CD4-positive, alpha-beta T cell (primary cell): ENCODE data around the gene NFKBIA. TPM values are rescaled to one million over a fixed set of nuclear protein-coding genes. Genes with fewer than 3 reads are reported as not detected.

Source experiments
- ATAC-seq: fragments of 200-7000 bp; cut with Tn5 transposase; one replicate; pipeline ENCODE4 v1.10.0; 2022; ENCODE audit warnings: mild to moderate bottlenecking; ENCODE audit not compliant: poor library complexity
- CTCF ChIA-PET: fragments of 350-600 bp; sonication (Branson Sonifier 250); formaldehyde crosslinking; loops from one replicate; lab custom pipeline; 2021; ENCODE audit warnings: antibody characterized with exemption, inconsistent platforms; lab: Charles Lee
- POLR2A ChIA-PET: fragments of 350-600 bp; sonication (Branson Sonifier 250); formaldehyde crosslinking; loops from one replicate; lab custom pipeline; 2021; ENCODE audit warnings: antibody characterized with exemption, inconsistent platforms; lab: Charles Lee
- DNase-seq, 14 experiments: peaks; one replicate each; pipeline ENCODE4 v3.0.0-alpha.2; 2013 to 2020; ENCODE audit warnings: mixed read lengths in 2 of 14
- H3K27ac ChIP-seq, 2 donors: one replicate each; pipeline versions ENCODE4 v1.5.1 to v1.7.0; 2013; ENCODE audit warnings: low read length in 2 of 2, low read depth in 1 of 2, mild to moderate bottlenecking in 1 of 2
- H3K27me3 ChIP-seq, 2 experiments: 1 replicate in 1 of 2; 2 replicates in 1 of 2; pipeline versions ENCODE4 v1.6.1 to v1.7.0; 2013; ENCODE audit warnings: low read length in 2 of 2, control low read depth in 1 of 2, mild to moderate bottlenecking in 1 of 2, moderate library complexity in 1 of 2; ENCODE audit not compliant: insufficient read depth in 2 of 2, control insufficient read depth in 1 of 2
- H3K36me3 ChIP-seq: one replicate; pipeline ENCODE4 v1.6.1; 2013; ENCODE audit warnings: low read length, control low read depth; ENCODE audit not compliant: insufficient read depth
- H3K4me1 ChIP-seq: one replicate; pipeline ENCODE4 v1.6.1; 2013; ENCODE audit warnings: low read length, control low read depth; ENCODE audit not compliant: insufficient read depth
- H3K4me3 ChIP-seq: one replicate; pipeline ENCODE4 v1.5.1; 2013; ENCODE audit warnings: mild to moderate bottlenecking, low read length, moderate library complexity
- H3K9me3 ChIP-seq, 2 experiments: 1 replicate in 1 of 2; 2 replicates in 1 of 2; pipeline versions ENCODE4 v1.6.1 to v1.7.0; 2013; ENCODE audit warnings: low read length in 2 of 2, mild to moderate bottlenecking in 2 of 2, control low read depth in 1 of 2, moderate library complexity in 1 of 2; ENCODE audit not compliant: control insufficient read depth in 1 of 2, insufficient read depth in 1 of 2
- H3K27ac Mint-ChIP-seq: one replicate; pipeline ENCODE4 v1.8.0; 2020; ENCODE audit warnings: mixed read lengths
- H3K27me3 Mint-ChIP-seq: one replicate; pipeline ENCODE4 v1.8.0; 2021; ENCODE audit warnings: mixed read lengths
- H3K36me3 Mint-ChIP-seq: one replicate; pipeline ENCODE4 v1.8.0; 2021; ENCODE audit warnings: low read depth, mixed read lengths
- H3K4me1 Mint-ChIP-seq: one replicate; pipeline ENCODE4 v1.8.0; 2021; ENCODE audit warnings: low read depth, mixed read lengths
- H3K4me3 Mint-ChIP-seq: one replicate; pipeline ENCODE4 v1.8.0; 2020; ENCODE audit warnings: mild to moderate bottlenecking, mixed read lengths
- H3K9me3 Mint-ChIP-seq: one replicate; pipeline ENCODE4 v1.8.0; 2020; ENCODE audit warnings: mixed read lengths
- intact Hi-C, 2 experiments: fragments of 100-400 bp; cut with DNase I in 1 of 2; cut with micrococcal nuclease in 1 of 2; formaldehyde crosslinking; loops; one replicate each; pipeline versions ENCODE4 v1.15.1 to v1.9.0; 2023 to 2025; cut with DNase I, micrococcal nuclease
- total RNA-seq, 174 experiments: library from RNA in 2 of 174; stranded (reverse) in 2 of 174; gene quantifications; one replicate each; pipeline ENCODE4 v1.2.3 and lab custom pipeline; 2021 to 2026
- TF ChIP-seq, protein P1 (sequence below): fragments of 200-600 bp; IDR thresholded peaks from one replicate; pipeline ENCODE4 v1.8.0; 2022; ENCODE audit warnings: antibody characterized with exemption, mild to moderate bottlenecking

NFKBIA gene
- total RNA-seq, 2 experiments from 2014 or later: 977 to 1,030 TPM

DNA sequence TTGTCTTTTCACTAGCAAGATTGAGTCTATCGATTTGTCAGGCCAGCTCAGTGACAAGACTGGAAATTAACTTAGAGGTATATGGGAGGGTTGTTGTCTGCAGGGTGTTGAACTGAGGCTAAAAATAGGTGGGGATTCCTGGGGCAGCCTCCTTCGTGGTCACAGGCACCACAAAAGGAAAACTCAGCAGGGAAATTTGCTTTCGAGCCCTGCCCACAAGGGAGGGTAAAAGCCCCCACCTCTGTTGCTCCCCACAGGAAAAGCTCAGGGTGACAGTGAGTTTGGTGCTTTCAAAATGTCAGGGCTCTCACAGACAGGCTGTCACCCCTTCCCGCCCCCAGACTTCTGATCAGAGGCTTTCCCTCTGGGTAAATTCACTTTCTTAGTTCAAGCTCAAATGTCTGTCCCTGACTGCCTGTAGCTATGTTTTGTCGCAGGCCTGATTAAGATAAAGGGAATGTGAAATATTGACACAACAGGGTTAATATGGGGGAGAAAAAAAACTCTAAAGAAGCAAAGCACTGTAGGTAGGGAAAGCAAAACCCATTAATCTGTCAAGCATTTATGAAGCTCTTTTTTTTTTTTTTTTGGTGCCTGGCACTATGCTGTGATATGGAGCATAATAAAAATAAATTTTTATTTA, 11.7 kb upstream of the NFKBIA start:
- peak; percentile 49 for ATAC-seq
- DNase-seq: peak in 10 of 14 experiments; percentile 18 to 92 (median 50)

GRCh38 chr14:35414365-35414764, 9.8 kb upstream of the NFKBIA start:
- POLR2A ChIA-PET: interaction anchor here (2.9 kb wide), 1 partner anchor 10 kb away, joined by 20 read pairs; the partner anchor contains the start of gene NFKBIA
- H3K27me3 ChIP-seq: no peaks in the 10 kb centered on the region
- CTCF ChIA-PET: interaction anchor here (1.0 to 3.5 kb wide), 6 partner anchors 10 to 274 kb away, joined by 3 to 12 read pairs (median 6); partner anchors contain the start of gene NFKBIA
- TF ChIP-seq, protein P1, sequence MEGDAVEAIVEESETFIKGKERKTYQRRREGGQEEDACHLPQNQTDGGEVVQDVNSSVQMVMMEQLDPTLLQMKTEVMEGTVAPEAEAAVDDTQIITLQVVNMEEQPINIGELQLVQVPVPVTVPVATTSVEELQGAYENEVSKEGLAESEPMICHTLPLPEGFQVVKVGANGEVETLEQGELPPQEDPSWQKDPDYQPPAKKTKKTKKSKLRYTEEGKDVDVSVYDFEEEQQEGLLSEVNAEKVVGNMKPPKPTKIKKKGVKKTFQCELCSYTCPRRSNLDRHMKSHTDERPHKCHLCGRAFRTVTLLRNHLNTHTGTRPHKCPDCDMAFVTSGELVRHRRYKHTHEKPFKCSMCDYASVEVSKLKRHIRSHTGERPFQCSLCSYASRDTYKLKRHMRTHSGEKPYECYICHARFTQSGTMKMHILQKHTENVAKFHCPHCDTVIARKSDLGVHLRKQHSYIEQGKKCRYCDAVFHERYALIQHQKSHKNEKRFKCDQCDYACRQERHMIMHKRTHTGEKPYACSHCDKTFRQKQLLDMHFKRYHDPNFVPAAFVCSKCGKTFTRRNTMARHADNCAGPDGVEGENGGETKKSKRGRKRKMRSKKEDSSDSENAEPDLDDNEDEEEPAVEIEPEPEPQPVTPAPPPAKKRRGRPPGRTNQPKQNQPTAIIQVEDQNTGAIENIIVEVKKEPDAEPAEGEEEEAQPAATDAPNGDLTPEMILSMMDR: no peak
- no peaks in the 10 kb centered on the region for H3K9me3 Mint-ChIP-seq
- no peaks in the 10 kb centered on the region for H3K9me3 ChIP-seq
- peaks cover 43% of the 10 kb centered on the region for H3K4me1 Mint-ChIP-seq
- H3K36me3 ChIP-seq: no peaks in the 10 kb centered on the region
- intact Hi-C loops: loop anchor here in 1 of 2 experiments (5.0 kb wide), 1 partner anchor 372 kb away; no protein-coding TSS in a partner anchor
- no peak overlapping the region for H3K27ac ChIP-seq
- H3K4me3 Mint-ChIP-seq: no peak overlapping the region
- ATAC-seq (no peak), DNase-seq (no peak)
- no peak overlapping the region for H3K27ac Mint-ChIP-seq
- no peaks in the 10 kb centered on the region for H3K36me3 Mint-ChIP-seq
- no peak overlapping the region for H3K4me3 ChIP-seq
- H3K27me3 Mint-ChIP-seq: no peaks in the 10 kb centered on the region
- H3K4me1 ChIP-seq: peaks cover 44% of the 10 kb centered on the region

More for the DNA sequence above, 11.7 kb upstream of the NFKBIA start:
- Histone ChIP-seq H3K4me1 (peaks cover 44% of the 10 kb centered on the region), H3K9me3 (no peaks in the 10 kb centered on the region), H3K4me3 (no peak overlapping the region), H3K36me3 (no peaks in the 10 kb centered on the region), H3K27ac (peak overlapping the region; percentile 47 to 54), H3K27me3 (no peaks in the 10 kb centered on the region)
- Mint-ChIP-seq H3K27me3 (no peaks in the 10 kb centered on the region), H3K4me1 (peaks cover 43% of the 10 kb centered on the region), H3K9me3 (no peaks in the 10 kb centered on the region), H3K36me3 (no peaks in the 10 kb centered on the region), H3K27ac (peak overlapping the region; percentile 70), H3K4me3 (no peak overlapping the region)
- ChIA-PET POLR2A (interaction anchor here (0.6 to 3.7 kb wide), 11 partner anchors 13 to 723 kb away, joined by 3 to 89 read pairs (median 7); partner anchors contain the start of genes NFKBIA, PPP2R3C, PRORP and PSMA6), CTCF (interaction anchor here (0.9 to 3.5 kb wide), 6 partner anchors 10 to 275 kb away, joined by 3 to 18 read pairs (median 6); partner anchors contain the start of gene NFKBIA)
- TF ChIP-seq, protein P1: no peak
- intact Hi-C loops: loop anchor here in 1 of 2 experiments (2.0 kb wide), 1 partner anchor 13 kb away; no protein-coding TSS in a partner anchor

DNA sequence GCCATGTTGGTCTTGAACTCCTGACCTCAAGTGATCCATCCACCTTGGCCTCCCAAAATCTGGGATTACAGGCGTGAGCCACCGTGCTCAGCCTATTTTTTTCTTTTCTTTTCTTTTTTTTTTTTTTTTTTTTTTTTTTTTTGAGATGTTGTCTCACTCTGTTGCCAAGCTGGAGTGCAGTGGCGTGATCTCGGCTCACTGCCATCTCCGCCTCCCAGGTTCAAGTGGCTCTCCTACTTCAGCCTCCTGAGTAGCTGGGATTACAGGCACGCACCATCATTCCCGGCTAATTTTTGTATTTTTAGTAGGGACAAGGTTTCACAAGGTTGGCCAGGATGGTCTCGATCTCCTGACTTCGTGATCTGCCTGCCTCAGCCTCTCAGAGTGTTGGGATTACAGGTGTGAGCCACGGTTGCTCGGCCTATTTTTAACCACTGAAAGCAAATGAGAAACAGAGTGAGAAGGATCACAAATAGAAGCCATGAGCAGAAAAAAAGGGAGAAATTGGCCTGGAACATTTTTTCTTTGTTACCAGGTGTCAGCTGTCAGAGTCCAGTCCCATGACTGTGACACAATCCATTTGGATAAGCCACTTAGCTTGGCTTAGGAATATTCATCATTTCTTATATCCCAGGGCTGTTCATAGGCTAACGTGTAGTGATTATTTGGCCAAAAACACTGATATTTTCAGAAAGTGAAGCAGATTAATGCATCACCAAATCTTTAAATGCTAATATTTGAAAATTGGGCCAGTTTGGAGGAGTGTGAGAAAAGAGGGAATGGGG, 7.9 kb upstream of the NFKBIA start:
- Mint-ChIP-seq H3K4me1 (peaks cover 40% of the 10 kb centered on the region), H3K27ac (no peak overlapping the region), H3K9me3 (no peaks in the 10 kb centered on the region), H3K27me3 (no peaks in the 10 kb centered on the region), H3K36me3 (no peaks in the 10 kb centered on the region), H3K4me3 (no peak overlapping the region)
- Histone ChIP-seq H3K27me3 (no peaks in the 10 kb centered on the region), H3K36me3 (no peaks in the 10 kb centered on the region), H3K9me3 (no peaks in the 10 kb centered on the region), H3K27ac (no peak overlapping the region), H3K4me1 (peaks cover 36% of the 10 kb centered on the region), H3K4me3 (no peak overlapping the region)
- DNase-seq: no peak
- intact Hi-C loops: loop anchor here (1.0 to 5.0 kb wide), 5 partner anchors 183 to 740 kb away; no protein-coding TSS in a partner anchor
- CTCF ChIA-PET: interaction anchor here (1.0 to 3.2 kb wide), 6 partner anchors 8 to 272 kb away, joined by 3 to 12 read pairs (median 6); partner anchors contain the start of gene NFKBIA
- ATAC-seq: no peak
- POLR2A ChIA-PET: interaction anchor here (2.9 kb wide), 1 partner anchor 8 kb away, joined by 20 read pairs; the partner anchor contains the start of gene NFKBIA
- TF ChIP-seq, protein P1: no peak
